Inflammatory macrophage treated with lipopolysaccharide for 4 hours (primary cell): Measurements from ENCODE around the gene TREX2.
"Not testable (repeated sequence)": the region's sequence is repeated elsewhere in the genome, so short reads cannot be mapped to it uniquely, and the experiment has no call there.

Experiments used
- DNase-seq: peaks from one replicate; pipeline ENCODE4 v3.0.0-alpha.2; 2020

TREX2 gene

GRCh38 chrX:153406903-153407302 lies 39.0 kb downstream of the TREX2 start:
- DNase-seq, result no peak

DNA sequence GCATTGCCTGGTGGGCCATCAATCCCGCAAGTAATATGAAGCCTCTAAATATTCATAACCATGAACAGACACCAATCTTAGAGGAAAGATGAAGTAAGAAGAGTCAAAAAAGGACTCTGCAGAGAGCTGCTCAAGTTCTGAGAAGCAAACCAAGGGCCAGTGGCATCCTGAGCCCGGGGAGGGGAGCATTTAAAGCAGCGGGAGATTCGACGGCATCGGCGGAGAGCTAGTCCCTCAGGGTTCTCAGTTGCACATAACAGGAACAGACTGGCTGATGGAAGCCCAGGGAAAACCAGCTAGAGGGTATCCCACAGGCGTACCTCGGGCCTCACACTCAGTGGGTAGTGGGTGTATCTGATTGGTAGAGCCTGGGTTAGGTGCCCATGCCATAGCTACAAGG lies 39.8 kb downstream of the TREX2 start:
- no peak for DNase-seq

GRCh38 chrX:153405426-153405825 lies 40.4 kb downstream of the TREX2 start:
- DNase-seq, result no peak

DNA sequence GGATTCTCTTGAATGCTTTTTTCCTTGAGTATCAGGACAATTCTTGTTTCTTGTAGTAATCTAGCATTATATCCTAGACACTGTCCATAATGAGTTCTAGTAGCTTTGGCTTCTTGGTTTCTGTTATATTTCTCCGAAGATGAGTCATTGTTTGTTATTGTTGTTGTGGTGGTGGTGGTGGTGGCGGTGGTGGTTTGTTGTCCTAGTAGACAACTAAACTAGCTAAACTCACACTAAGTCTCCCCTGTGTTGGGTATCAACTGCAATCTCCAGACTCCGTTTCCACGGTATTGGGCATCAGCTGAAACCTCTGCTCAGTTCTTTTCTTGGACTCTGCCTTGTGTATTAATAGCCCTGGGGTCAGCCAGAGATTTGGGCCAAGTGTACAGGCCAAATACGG lies 41.5 kb downstream of the TREX2 start:
- DNase-seq, result not testable (repeated sequence)

GRCh38 chrX:153401133-153401764 lies 44.6 kb downstream of the TREX2 start, which contains the start of gene PNMA6E:
TSS of gene PNMA6E (minus strand) at chrX:153401350. CDS start at chrX:153398849, 2,501 bp downstream.
- DNase-seq, result no peak

GRCh38 chrX:153400146-153401132 lies 45.4 kb downstream of the TREX2 start:
- peak; percentile 36 for DNase-seq

GRCh38 chrX:153398275-153398960 lies 47.4 kb downstream of the TREX2 start:
- no peak for DNase-seq

DNA sequence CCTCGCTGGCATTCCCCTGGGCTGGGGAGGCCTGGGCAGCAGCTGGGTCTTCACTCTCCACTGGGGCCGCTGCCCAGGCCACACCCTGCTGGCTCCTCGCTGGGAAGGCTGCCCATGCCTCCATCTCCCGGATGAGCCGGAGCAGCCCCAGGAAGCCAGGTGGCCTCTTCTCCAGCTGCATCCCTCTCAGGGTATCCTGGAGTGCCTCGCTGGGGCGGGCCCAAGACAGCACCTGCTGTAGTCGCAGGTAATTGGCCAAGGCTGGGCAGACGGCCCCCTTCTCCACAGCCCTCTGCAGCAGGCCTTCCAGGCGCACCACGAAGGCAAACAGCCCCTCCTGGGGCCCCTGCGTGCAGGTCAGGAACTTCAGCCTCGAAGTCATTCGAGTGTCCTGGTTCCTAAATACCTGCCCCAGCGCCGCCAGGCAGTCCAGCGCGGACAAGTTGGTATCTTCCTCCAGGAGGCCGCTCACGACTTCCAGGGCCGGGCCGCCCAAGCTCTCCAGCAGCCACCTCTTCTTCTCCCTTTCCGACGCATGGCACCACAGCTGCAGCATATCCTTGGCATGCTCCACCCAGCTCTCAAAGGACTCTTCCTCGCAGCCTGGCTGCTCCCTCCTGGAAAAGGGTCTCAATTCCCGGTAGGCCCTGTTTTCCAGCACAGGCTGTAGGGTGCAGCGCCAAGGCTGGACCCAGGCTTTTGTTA lies 48.4 kb downstream of the TREX2 start:
- no peak for DNase-seq

DNA sequence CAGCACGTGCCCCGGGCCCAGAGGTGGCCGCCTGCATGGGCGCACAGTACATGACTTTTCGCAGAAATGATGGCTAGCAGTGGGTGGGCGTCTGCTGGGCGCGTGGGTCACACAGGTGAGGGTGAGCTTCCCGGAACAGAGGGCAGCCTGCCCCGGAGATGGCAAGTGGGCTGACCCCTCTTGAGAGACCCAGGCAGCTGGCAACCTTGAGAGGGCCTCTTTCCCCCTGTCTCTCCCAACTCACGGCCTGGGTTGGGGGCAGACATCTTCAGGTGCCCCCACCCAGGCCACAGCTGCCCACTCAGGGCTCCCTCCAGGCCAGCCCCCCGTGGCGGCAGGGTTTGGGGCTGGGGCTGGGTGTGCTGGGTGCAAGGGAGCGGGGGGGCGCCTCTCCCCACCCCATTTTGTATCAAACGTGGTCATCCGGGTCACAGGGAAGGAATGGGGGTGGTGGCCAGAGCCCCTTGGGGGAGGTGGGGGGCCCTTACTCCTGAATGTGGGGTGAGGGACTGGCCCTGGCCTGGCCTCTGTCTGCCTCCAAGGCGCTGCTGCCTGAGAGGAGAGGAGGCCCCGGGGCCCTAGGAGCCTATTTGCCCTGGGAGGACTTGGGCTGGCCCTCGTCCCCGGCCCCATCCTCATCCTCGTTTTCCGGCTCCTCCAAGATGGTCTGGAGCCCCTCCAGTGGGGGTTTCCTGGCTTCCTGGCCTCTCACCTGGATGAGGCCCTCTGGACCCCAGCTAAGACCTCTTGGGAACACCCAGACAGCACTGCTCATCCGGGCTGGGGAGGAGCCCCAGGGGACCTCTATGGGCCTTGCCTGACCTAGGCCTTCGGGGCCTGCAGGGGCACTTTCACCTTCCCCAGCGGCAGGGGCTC lies 49.3 kb downstream of the TREX2 start:
- DNase-seq, result no peak

- no peak for DNase-seq
Measured at GRCh38 chrX:153395613-153396319, 50.1 kb downstream of the TREX2 start.

DNA sequence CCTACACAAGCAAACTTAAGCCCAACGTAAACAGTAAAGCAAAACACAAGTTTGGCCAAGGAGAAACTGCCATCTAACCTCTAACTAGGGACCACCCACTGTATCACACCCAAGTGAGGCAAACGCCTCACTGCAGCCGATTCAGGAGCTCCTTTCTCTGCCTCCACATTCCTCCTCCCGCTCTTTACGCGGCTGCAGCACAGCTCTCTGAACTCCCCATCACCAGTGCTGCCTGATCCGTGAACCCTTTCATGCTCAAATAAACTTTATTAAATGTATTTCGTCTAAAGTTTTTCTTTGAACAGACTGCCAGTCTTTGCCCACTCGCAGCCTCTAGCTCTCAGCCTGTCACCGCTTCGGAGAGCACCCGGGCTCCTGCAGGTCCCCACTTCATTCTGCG lies 51.2 kb downstream of the TREX2 start:
- DNase-seq, result no peak
